Measurements from ENCODE around the gene POLR2A. TPM values are rescaled to one million over a fixed set of nuclear protein-coding genes. Genes with fewer than 3 reads are reported as not detected.

The POLR2A gene
- total and polyA plus RNA-seq, 8 donors: 8.1 to 750 (median 57.2) TPM

- Histone ChIP-seq H3K9me3 (no peaks in the 10 kb centered on the region), H3K27ac (peak overlapping the region in 4 of 5 donors; percentile 38 to 70 (median 62)), H3K27me3 (no peaks in the 10 kb centered on the region), H3K4me3 (no peak overlapping the region), H3K36me3 (peaks cover 20 to 58% (median 55%) of the 10 kb centered on the region in 4 donors), H3K4me1 (peaks cover 20 to 58% (median 39%) of the 10 kb centered on the region in 4 donors)
- TF ChIP-seq POLR2AphosphoS5 (IDR thresholded peaks at IDR 0.05) (no peak), POLR2A (IDR thresholded peaks at IDR 0.05) (no peak), CTCF (IDR thresholded peaks at IDR 0.05) (no peak), EP300 (IDR thresholded peaks at IDR 0.05) (no peak)
- no peak for DNase-seq
- intact Hi-C loops (cut with DNase I; ENCODE audit: low total_unique reads): no loop called here
- WGBS, 5 donors: 77 to 91% (median 88%) methylated on average over 9 of the region's 9 CpGs
Measured at GRCh38 chr17:7466318-7466638, 17.9 kb upstream of the POLR2A start.

GRCh38 chr17:7466639-7467341, 17.4 kb upstream of the POLR2A start:
- TF ChIP-seq CTCF (IDR thresholded peaks at IDR 0.05) (no peak), POLR2A (IDR thresholded peaks at IDR 0.05) (no peak), POLR2AphosphoS5 (IDR thresholded peaks at IDR 0.05) (peak in 1 of 3 donors; percentile 32)
- Histone ChIP-seq H3K27ac (peak overlapping the region in 4 of 5 donors; percentile 38 to 70 (median 62)), H3K4me3 (no peak overlapping the region), H3K27me3 (no peaks in the 10 kb centered on the region), H3K4me1 (peaks cover 25 to 63% (median 43%) of the 10 kb centered on the region in 4 donors), H3K9me3 (no peaks in the 10 kb centered on the region), H3K36me3 (peaks cover 20 to 56% (median 53%) of the 10 kb centered on the region in 4 donors)
- DNase-seq: peak; percentile 47 to 60
- intact Hi-C loops (cut with DNase I; ENCODE audit: low total_unique reads): no loop called here
- 67 to 83% (median 82%) methylated on average over 15 to 16 of the region's 16 CpGs for WGBS, 5 donors

DNA sequence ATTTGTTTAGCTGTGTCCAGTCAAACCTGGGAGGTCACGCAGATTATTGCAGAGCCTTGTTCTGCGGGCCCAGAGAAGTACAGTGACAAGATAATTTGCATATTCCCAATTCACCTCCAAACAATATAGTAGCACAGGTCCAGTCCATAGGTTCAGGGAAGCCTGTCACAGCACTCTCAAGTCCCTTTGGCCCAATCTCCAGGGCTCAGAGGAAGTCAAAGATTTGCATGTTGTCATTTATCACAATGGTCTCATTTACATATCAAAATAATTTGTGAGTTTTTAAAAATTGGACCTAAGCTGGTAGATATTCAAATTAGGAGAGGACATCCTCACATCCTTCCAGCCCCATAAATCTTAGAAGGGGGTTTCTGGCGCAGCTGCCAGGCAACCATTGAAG, 16.7 kb upstream of the POLR2A start:
- DNase-seq: no peak
- H3K36me3 ChIP-seq: peaks cover 15 to 49% (median 46%) of the 10 kb centered on the region in 4 donors
- no peak overlapping the region for H3K4me3 ChIP-seq
- no peaks in the 10 kb centered on the region for H3K27me3 ChIP-seq
- intact Hi-C loops (cut with DNase I; ENCODE audit: low total_unique reads): no loop called here
- H3K27ac ChIP-seq: peak overlapping the region in 4 of 5 donors; percentile 38 to 70 (median 62)
- no peaks in the 10 kb centered on the region for H3K9me3 ChIP-seq
- TF ChIP-seq POLR2A (IDR thresholded peaks at IDR 0.05) (no peak), POLR2AphosphoS5 (IDR thresholded peaks at IDR 0.05) (no peak), EP300 (IDR thresholded peaks at IDR 0.05) (no peak), CTCF (IDR thresholded peaks at IDR 0.05) (no peak)
- WGBS, 5 donors: 83 to 93% (median 84%) methylated on average over 3 of the region's 3 CpGs
- H3K4me1 ChIP-seq: peaks cover 28 to 70% (median 50%) of the 10 kb centered on the region in 4 donors

DNA sequence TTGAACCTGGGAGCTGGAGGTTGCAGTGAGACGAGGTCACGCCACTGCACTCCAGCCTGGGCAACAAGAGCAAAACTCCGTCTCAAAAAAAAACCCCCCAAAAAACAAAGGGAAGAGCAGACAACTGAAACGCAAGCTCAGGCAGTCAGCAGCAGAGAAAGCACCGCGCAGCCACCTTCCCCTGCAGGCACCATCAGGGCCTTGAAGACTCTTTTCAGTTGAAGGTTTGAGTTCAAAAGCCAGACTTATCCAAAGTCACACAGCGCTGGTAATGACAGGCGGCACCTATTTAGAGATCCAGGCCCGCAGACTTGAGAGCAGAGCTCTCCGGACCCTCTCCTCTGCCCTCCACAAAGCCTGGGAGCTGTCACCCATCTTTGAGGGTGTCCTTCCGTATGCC, 15.9 kb upstream of the POLR2A start:
- no peak overlapping the region for H3K27ac ChIP-seq
- intact Hi-C loops (cut with DNase I; ENCODE audit: low total_unique reads): no loop called here

More for the DNA sequence above, 15.9 kb upstream of the POLR2A start:
- Histone ChIP-seq H3K27me3 (no peaks in the 10 kb centered on the region), H3K4me3 (no peak overlapping the region), H3K9me3 (no peaks in the 10 kb centered on the region), H3K4me1 (peaks cover 28 to 74% (median 52%) of the 10 kb centered on the region in 4 donors), H3K36me3 (peaks cover 7 to 41% (median 38%) of the 10 kb centered on the region in 4 donors)
- TF ChIP-seq POLR2A (IDR thresholded peaks at IDR 0.05) (no peak), POLR2AphosphoS5 (IDR thresholded peaks at IDR 0.05) (no peak), CTCF (IDR thresholded peaks at IDR 0.05) (no peak)
- 93 to 97% (median 96%) methylated on average over 11 of the region's 11 CpGs for WGBS, 5 donors
- no peak for DNase-seq

All from stomach (tissue), 9 donors.